GM21528 (cell line): Measurements from ENCODE around the gene TANK.
"Not testable (repeated sequence)": the region's sequence is repeated elsewhere in the genome, so short reads cannot be mapped to it uniquely, and the experiment has no call there.

Experiments
- ATAC-seq: cut with Tn5 transposase; IDR thresholded peaks from one replicate; pipeline ENCODE4 v1.9.1; 2021; ENCODE audit warnings: mild to moderate bottlenecking, moderate library complexity; ENCODE audit not compliant: unreplicated experiment, low FRiP score

The TANK gene

DNA sequence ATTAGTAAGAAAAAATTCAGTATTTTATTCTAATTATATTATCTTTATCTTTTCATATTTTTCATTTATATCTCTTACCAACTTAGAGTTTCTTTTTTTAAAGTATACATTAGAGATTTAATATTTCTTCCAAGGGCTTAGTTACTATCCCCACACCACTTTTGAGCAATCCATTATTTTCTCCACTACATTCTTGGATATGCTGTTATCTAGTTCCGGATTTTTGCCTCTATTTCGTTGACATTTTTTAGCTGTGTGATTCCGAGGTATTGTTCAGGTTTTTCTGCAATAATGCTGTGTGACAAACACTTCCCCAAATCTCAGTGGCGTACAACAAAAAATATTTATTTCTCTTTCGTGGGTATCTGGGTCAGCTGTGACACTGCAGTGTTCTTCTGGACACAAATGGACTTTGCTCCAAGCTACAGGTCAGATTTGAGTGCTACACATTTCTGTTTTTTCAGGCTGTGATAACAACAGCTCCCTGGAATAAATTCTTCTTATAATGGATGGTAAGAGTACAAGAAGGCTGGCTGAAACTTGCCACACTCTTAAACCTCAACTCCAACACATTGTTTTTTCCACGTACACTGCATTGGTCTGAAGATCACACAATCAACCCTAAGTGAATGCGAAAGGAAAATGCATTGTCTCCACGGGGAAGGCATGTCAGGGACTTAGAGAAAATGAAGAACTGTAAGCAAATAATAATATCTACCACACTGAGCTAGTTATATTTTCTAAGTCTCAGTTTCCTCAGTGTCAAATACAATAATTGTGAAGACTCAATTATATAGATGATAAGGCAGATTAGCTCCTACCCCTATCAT lies 97.1 kb downstream of the TANK start:
- no peak for ATAC-seq

DNA sequence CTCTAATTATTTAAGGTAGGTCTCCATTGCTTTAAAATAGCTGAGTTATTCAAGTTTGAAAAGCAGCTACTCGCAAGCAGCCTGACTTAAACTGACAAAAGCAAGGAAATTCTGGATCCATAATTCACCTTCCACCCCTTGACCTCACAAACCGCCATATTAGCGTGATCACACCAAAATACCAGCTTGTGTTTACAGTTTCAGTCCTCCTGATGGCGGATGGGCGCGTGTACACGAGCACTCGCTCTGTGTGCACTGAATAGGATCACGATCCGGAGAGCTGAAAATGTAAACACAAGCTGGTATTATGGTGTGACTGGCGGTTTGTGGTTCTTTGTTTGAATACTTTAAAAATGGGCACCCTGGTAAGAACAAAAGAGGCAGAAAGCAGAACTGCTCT lies 105.6 kb downstream of the TANK start:
- no peak for ATAC-seq

DNA sequence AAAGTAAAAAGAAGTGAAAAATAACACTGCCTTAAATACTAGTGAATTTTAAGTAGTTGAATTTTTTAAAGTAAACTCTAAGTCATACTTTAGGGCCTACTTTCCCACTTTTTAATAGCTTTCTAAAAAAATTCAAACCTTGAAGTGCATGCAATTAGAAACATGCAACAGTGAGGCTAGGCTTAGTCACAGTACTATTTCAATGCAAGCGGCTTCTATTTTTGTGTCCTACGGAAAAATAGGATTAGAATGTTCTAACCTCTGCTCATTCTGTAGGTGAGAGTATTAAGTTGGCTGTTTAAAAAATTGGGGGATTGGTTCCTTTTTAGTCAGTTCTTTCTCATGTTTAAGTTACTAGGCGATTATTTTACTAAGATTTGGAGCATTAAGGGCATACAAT lies 108.9 kb downstream of the TANK start:
- no peak for ATAC-seq

DNA sequence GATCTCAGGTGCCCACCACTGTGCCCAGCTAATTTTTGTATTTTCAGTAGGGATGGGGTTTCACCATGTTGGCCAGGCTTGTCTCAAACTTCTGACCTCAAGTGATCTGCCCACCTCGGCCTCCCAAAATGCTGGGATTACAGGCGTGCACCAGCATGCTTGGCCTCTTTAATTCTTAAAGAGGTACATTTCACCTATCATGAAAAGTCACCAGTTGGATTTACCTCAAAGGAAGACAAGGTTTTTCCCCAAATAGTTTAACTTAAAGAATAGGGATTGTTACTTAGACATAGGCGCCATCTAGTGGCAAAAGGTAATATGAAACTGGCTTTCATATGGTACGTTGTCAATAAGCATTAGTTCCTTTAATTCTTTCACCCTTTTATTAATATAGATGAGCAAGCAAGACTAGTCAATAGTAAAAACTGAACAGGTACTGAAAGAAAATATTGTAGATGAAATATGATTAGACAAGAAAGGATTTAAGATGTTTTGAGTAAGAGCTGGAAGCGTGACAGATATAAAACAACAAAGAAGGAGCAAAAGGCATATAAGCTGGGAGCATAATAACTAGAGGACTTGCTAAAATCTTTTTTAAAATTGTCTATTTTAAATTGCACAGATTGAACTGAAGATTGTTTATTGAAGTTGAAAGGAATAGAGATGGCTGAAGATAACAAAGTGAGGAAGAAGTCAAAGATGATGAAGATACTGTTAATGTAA lies 113.0 kb downstream of the TANK start:
- ATAC-seq: peak; percentile 80

DNA sequence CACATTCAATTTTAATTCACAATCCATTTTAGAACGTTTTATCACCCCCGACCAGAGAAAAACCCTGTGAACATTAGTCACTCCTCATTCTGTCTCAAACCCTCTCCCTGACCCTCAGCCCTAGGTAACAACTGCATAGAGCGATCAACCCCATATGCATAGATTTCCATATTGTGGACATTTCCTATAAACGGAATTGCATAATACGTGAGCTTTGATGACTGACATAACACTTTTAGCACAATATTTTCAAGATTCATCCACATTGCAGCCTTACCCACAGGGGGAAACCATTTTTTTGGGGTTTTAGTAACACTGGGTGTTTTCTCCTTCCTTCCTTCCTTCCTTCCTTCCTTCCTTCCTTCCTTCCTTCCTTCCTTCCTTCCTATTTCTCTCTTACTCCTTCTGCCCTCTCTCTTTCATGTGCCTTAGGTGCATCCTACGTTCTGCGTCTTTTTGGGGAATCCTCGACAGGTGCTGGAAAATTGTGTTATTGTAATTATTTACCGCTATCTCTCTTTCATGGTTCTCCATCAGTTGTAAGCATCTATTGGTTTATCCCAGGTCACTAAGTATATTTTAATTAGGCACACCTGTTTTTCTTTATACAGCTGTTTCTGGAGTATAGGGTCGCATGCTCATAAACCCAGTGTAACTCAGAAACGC lies 118.5 kb downstream of the TANK start:
- not testable (repeated sequence) for ATAC-seq

- ATAC-seq: not testable (repeated sequence)
These were observed 119.1 kb downstream of the TANK start for GRCh38 chr2:161279230-161279815.

DNA sequence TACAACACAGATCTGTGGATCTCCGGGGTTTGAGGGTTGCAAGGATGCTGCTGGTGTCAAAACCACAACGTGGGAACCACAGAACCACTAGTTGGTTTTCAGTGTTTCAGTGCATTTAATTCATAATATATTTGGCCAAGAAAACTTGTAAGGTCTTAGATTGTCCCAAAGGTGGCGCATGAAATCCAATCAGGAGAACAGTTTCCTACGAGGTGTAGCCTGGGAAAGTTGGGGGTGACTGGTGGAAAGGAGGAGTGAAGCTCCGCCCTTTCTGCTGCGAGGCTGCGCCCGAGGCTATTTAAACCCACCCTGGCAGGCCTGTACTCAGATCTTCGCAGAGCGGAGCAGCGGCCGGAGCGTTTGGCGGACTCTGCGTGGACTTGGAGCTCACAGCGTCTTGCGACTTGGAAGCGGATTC lies 120.7 kb downstream of the TANK start:
- ATAC-seq: not testable (repeated sequence)

GRCh38 chr2:161281615-161282310 lies 121.5 kb downstream of the TANK start:
- ATAC-seq: not testable (repeated sequence)

GRCh38 chr2:161282311-161282644 lies 122.0 kb downstream of the TANK start:
- not testable (repeated sequence) for ATAC-seq

DNA sequence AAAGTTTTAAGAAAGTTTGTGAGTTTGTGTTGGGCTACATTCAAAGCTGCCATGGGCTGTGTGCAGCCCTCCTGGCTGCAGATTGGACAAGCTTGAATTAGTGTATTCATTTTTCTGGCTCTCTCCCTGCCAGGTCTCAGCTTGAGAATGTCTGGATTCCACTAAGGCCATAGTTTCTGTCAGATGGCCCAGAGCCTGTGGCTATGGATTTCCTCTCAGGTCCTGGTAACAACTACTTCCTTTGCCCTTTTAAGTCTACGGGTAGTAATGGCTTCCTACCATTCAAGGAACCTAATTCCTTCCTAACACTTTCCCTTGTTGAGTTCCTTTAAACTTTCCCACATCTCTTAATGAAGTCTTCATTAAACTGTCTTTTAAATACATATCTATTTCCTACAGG lies 123.7 kb downstream of the TANK start:
- no peak for ATAC-seq
